HFF-Myc (cell line): ENCODE measurements around the gene ELAVL4.

Experiments
- DNase-seq: peaks from one replicate; pipeline ENCODE4 v3.0.0-alpha.2; 2011; ENCODE audit warnings: low read depth; ENCODE audit errors: extremely low read depth
- H3K4me3 ChIP-seq: replicated peaks from 2 replicates; pipeline ENCODE4 v1.5.1; 2011; ENCODE audit warnings: low read depth, mild to moderate bottlenecking, control low read depth, low read length
- CTCF ChIP-seq: IDR thresholded peaks from 2 replicates; pipeline ENCODE4 v1.5.1; 2012; ENCODE audit warnings: mild to moderate bottlenecking, low read depth, low read length, control low read depth; ENCODE audit errors: missing control alignments

Gene ELAVL4

GRCh38 chr1:50183378-50184133, 74.8 kb downstream of the ELAVL4 start:
- no peak overlapping the region for H3K4me3 ChIP-seq
- no peak for DNase-seq
- no peak for TF ChIP-seq CTCF

GRCh38 chr1:50189369-50189768, 80.6 kb downstream of the ELAVL4 start:
- DNase-seq = no peak
- no peak for TF ChIP-seq CTCF
- H3K4me3 ChIP-seq = no peak overlapping the region

- no peak overlapping the region for H3K4me3 ChIP-seq
- DNase-seq = no peak
- no peak for TF ChIP-seq CTCF
These were observed 84.3 kb downstream of the ELAVL4 start for GRCh38 chr1:50193002-50193401.

GRCh38 chr1:50195205-50195604, 86.5 kb downstream of the ELAVL4 start:
- no peak overlapping the region for H3K4me3 ChIP-seq
- no peak for TF ChIP-seq CTCF
- DNase-seq = no peak

GRCh38 chr1:50196081-50196480, 87.4 kb downstream of the ELAVL4 start:
- no peak for TF ChIP-seq CTCF
- no peak for DNase-seq
- H3K4me3 ChIP-seq = no peak overlapping the region

- DNase-seq = no peak
- TF ChIP-seq CTCF = no peak
- no peak overlapping the region for H3K4me3 ChIP-seq
These were observed 88.5 kb downstream of the ELAVL4 start for GRCh38 chr1:50197216-50197615.

GRCh38 chr1:50208315-50208714, 99.6 kb downstream of the ELAVL4 start:
- DNase-seq = no peak
- TF ChIP-seq CTCF = no peak
- H3K4me3 ChIP-seq = no peak overlapping the region
